HG03175 (cell line): ENCODE data around the gene PFDN4.

Experiments used
- ATAC-seq: cut with Tn5 transposase; IDR thresholded peaks from one replicate; pipeline ENCODE4 v1.9.1; 2021; ENCODE audit warnings: mild to moderate bottlenecking, moderate library complexity; ENCODE audit not compliant: unreplicated experiment

Gene PFDN4

GRCh38 chr20:54200487-54201267, 7.2 kb upstream of the PFDN4 start:
- ATAC-seq, result no peak

- no peak for ATAC-seq
Measured at GRCh38 chr20:54201268-54201846, 6.5 kb upstream of the PFDN4 start.

GRCh38 chr20:54203281-54203680, 4.6 kb upstream of the PFDN4 start:
- no peak for ATAC-seq

- ATAC-seq, result no peak
Measured at GRCh38 chr20:54204063-54204462, 3.8 kb upstream of the PFDN4 start.

- ATAC-seq, result no peak
Measured at GRCh38 chr20:54204481-54204880, 3.4 kb upstream of the PFDN4 start.

- no peak for ATAC-seq
Measured at GRCh38 chr20:54205450-54205849, 2.4 kb upstream of the PFDN4 start.

GRCh38 chr20:54207053-54207742, 689 bp upstream of the PFDN4 start:
- ATAC-seq, result no peak

GRCh38 chr20:54208548-54209176, 775 bp downstream of the PFDN4 start:
- peak; percentile 24 for ATAC-seq

- no peak for ATAC-seq
Measured at GRCh38 chr20:54209216-54209813, 1.4 kb downstream of the PFDN4 start.

GRCh38 chr20:54212226-54212625, 4.3 kb downstream of the PFDN4 start:
- no peak for ATAC-seq

GRCh38 chr20:54212871-54213270, 5.0 kb downstream of the PFDN4 start:
- ATAC-seq, result no peak

- no peak for ATAC-seq
Measured at GRCh38 chr20:54214566-54214965, 6.7 kb downstream of the PFDN4 start.

GRCh38 chr20:54215157-54215789, 7.4 kb downstream of the PFDN4 start:
- ATAC-seq, result no peak

GRCh38 chr20:54217762-54218161, 9.9 kb downstream of the PFDN4 start:
- no peak for ATAC-seq

- no peak for ATAC-seq
Measured at GRCh38 chr20:54218470-54218869, 10.6 kb downstream of the PFDN4 start.

- ATAC-seq, result no peak
Measured at GRCh38 chr20:54219751-54220426, 12.0 kb downstream of the PFDN4 start.

GRCh38 chr20:54220722-54221121, 12.8 kb downstream of the PFDN4 start:
- ATAC-seq, result no peak

- peak; percentile 63 for ATAC-seq
Measured at GRCh38 chr20:54221353-54221752, 13.5 kb downstream of the PFDN4 start.

GRCh38 chr20:54221996-54222890, 14.4 kb downstream of the PFDN4 start:
- ATAC-seq, result no peak
